ENCODE data around the gene ZNF837. TPM values are rescaled to one million over a fixed set of nuclear protein-coding genes. Genes with fewer than 3 reads are reported as not detected.

The ZNF837 gene
- total and polyA plus RNA-seq, 2 of the 13 experiments (the other 11 are each of a cell fraction or from before 2014, with no cell fraction given), result 0.29 to 1.3 TPM

DNA sequence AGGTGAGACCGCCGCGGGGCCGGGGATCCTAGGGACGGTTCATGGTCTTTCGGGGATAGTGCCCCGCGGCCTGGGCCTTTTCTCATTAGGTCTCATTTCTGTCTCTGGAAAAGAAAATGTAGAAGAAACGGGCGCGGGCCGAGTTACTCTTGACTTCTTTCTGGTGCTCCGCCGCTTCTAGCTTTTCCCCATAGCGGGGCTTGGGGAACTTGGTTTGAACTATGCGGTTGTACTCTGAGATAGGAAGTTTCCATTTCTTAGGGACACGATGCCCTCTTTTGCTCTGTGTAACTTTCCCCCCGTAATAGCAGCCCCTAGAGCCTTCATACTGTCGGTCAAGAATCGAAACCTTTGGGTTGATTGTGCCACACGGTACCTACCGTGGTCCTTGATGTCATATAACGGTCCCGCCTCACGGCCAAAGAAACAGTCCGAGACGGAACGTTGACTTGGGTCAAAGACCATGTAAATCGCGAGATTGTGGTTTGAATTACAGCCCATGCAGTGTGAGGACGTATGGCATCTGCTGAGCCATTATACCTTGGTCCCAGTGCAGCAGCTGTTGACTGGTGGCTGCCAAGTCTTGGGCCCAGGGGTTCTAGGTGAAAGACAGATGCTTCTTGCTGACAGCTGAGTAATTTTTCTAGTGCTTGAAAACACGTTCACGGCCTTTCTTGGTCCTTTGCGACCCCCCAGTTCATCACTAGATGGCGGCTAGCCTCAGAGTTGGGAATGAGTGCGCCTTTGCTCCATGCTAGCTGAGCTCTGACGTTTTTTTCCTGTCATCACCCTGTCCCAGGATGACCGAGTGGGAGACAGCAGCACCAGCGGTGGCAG lies 6.7 kb upstream of the ZNF837 start (continued):
- TF ChIP-seq TAF15 (IDR thresholded peaks at IDR 0.05; ENCODE audit: low read depth, low read length, poor library complexity, severe bottlenecking) (peak; percentile 3), CCDC6 (CRISPR knock-in tag; IDR thresholded peaks at IDR 0.05) (no peak), ZSCAN9 (CRISPR knock-in tag; IDR thresholded peaks at IDR 0.05; ENCODE audit: borderline replicate concordance) (peak; percentile 5; the same call in 1 of the 2 replicates), CREM (IDR thresholded peaks at IDR 0.05) (no peak), CREM (CRISPR knock-in tag; IDR thresholded peaks at IDR 0.05) (no peak), TEAD3 (CRISPR knock-in tag; optimal IDR thresholded peaks at IDR 0.05; ENCODE audit: borderline replicate concordance) (peak; percentile 19), HNF4A (CRISPR knock-in tag; IDR thresholded peaks at IDR 0.05) (no peak), KLF6 (CRISPR knock-in tag; IDR thresholded peaks at IDR 0.05) (no peak), ZNF501 (CRISPR knock-in tag; IDR thresholded peaks at IDR 0.05) (peak; percentile 63; the same call in 1 of the 2 replicates), ZNF713 (CRISPR knock-in tag; IDR thresholded peaks at IDR 0.05) (no peak), MYNN (CRISPR knock-in tag; IDR thresholded peaks at IDR 0.05; ENCODE audit: low read depth) (no peak), ZNF558 (CRISPR knock-in tag; IDR thresholded peaks at IDR 0.05; ENCODE audit: borderline replicate concordance) (peak; percentile 66; the same call in 1 of the 2 replicates), ZNF256 (CRISPR knock-in tag; conservative IDR thresholded peaks at IDR 0.05) (0 out of 2 replicates have a peak, but pooled peaks have one; percentile 29), ZNF570 (CRISPR knock-in tag; IDR thresholded peaks at IDR 0.05; ENCODE audit: borderline replicate concordance) (no peak), LCORL (IDR thresholded peaks at IDR 0.05) (no peak), LCORL (CRISPR knock-in tag; IDR thresholded peaks at IDR 0.05) (no peak), ZNF335 (CRISPR knock-in tag; IDR thresholded peaks at IDR 0.05) (no peak), ZNF451 (CRISPR knock-in tag; IDR thresholded peaks at IDR 0.05) (no peak), CREB1 (IDR thresholded peaks at IDR 0.05) (0 out of 2 replicates have a peak, but pooled peaks have one; percentile 4), CREB1 (CRISPR knock-in tag; IDR thresholded peaks at IDR 0.05) (peak; percentile 26; the same call in 1 of the 2 replicates), ZBTB8A (CRISPR knock-in tag; IDR thresholded peaks at IDR 0.05; ENCODE audit: borderline replicate concordance, low read depth) (no peak)
- TF ChIP-seq, protein P1, sequence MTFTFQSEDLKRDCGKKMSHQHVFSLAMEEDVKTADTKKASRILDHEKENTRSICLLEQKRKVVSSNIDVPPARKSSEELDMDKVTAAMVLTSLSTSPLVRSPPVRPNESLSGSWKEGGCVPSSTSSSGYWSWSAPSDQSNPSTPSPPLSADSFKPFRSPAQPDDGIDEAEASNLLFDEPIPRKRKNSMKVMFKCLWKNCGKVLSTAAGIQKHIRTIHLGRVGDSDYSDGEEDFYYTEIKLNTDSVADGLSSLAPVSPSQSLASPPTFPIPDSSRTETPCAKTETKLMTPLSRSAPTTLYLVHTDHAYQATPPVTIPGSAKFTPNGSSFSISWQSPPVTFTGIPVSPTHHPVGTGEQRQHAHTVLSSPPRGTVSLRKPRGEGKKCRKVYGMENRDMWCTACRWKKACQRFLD (CRISPR knock-in tag; IDR thresholded peaks at IDR 0.05; ENCODE audit: borderline replicate concordance), result no peak
- TF ChIP-seq, protein P2, sequence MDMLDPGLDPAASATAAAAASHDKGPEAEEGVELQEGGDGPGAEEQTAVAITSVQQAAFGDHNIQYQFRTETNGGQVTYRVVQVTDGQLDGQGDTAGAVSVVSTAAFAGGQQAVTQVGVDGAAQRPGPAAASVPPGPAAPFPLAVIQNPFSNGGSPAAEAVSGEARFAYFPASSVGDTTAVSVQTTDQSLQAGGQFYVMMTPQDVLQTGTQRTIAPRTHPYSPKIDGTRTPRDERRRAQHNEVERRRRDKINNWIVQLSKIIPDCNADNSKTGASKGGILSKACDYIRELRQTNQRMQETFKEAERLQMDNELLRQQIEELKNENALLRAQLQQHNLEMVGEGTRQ (IDR thresholded peaks at IDR 0.05; ENCODE audit: low read depth, low read length), result no peak
- TF ChIP-seq, protein P2 (CRISPR knock-in tag; IDR thresholded peaks at IDR 0.05; ENCODE audit: borderline replicate concordance), result no peak
- TF ChIP-seq, protein P3, sequence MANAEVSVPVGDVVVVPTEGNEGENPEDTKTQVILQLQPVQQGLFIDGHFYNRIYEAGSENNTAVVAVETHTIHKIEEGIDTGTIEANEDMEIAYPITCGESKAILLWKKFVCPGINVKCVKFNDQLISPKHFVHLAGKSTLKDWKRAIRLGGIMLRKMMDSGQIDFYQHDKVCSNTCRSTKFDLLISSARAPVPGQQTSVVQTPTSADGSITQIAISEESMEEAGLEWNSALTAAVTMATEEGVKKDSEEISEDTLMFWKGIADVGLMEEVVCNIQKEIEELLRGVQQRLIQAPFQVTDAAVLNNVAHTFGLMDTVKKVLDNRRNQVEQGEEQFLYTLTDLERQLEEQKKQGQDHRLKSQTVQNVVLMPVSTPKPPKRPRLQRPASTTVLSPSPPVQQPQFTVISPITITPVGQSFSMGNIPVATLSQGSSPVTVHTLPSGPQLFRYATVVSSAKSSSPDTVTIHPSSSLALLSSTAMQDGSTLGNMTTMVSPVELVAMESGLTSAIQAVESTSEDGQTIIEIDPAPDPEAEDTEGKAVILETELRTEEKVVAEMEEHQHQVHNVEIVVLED (CRISPR knock-in tag; IDR thresholded peaks at IDR 0.05; ENCODE audit: borderline replicate concordance), result peak; percentile 10; the same call in 1 of the 2 replicates
